Neural crest cell (in vitro differentiated cells): Measurements from ENCODE around the gene ZNF526. TPM values are rescaled to one million over a fixed set of nuclear protein-coding genes. Genes with fewer than 3 reads are reported as not detected.

Source experiments
- DNase-seq: peaks from one replicate; pipeline ENCODE4 v3.0.0; 2021; ENCODE audit warnings: low read depth, mixed read lengths, low spot score
- H3K27ac Mint-ChIP-seq: one replicate; pipeline ENCODE4 v1.8.0; 2021; ENCODE audit warnings: mild to moderate bottlenecking, mixed read lengths; ENCODE audit not compliant: unreplicated experiment
- H3K27me3 Mint-ChIP-seq: 2 replicates; pipeline ENCODE4 v1.8.0; 2021; ENCODE audit warnings: low read depth, mild to moderate bottlenecking, mixed read lengths
- H3K36me3 Mint-ChIP-seq: 2 replicates; pipeline ENCODE4 v1.8.0; 2021; ENCODE audit warnings: low read depth, mild to moderate bottlenecking, mixed read lengths
- H3K4me1 Mint-ChIP-seq: 2 replicates; pipeline ENCODE4 v1.8.0; 2021; ENCODE audit warnings: mixed read lengths
- H3K4me3 Mint-ChIP-seq: one replicate; pipeline ENCODE4 v1.8.0; 2021; ENCODE audit warnings: mild to moderate bottlenecking, mixed read lengths
- H3K9me3 Mint-ChIP-seq: 2 replicates; pipeline ENCODE4 v1.8.0; 2021; ENCODE audit warnings: mixed read lengths
- CTCF ChIP-seq: fragments of 200-600 bp; sonication (generic); conservative IDR thresholded peaks from 2 replicates; pipeline ENCODE4 v1.5.0; 2021; ENCODE audit warnings: antibody characterized with exemption, mild to moderate bottlenecking
- total RNA-seq: library from RNA; stranded (reverse); gene quantifications from 2 replicates; pipeline ENCODE4 v1.2.1, GENCODE V29; 2021

The ZNF526 gene
- total RNA-seq, 1 donor from 2014 or later = 24.2 TPM

- peak overlapping the region; percentile 56 for H3K4me3 Mint-ChIP-seq
- no peak for DNase-seq
- H3K27ac Mint-ChIP-seq = peak overlapping the region; percentile 69
- peaks cover 2% of the 10 kb centered on the region for H3K27me3 Mint-ChIP-seq
- peaks cover 29% of the 10 kb centered on the region for H3K36me3 Mint-ChIP-seq
- no peaks in the 10 kb centered on the region for H3K9me3 Mint-ChIP-seq
- H3K4me1 Mint-ChIP-seq = peaks cover 13% of the 10 kb centered on the region
- TF ChIP-seq CTCF = no peak
Measured at GRCh38 chr19:42233678-42234292, 13.7 kb downstream of the ZNF526 start.

GRCh38 chr19:42234364-42234763, 14.3 kb downstream of the ZNF526 start:
- Mint-ChIP-seq H3K27ac (no peak overlapping the region), H3K27me3 (peaks cover 2% of the 10 kb centered on the region), H3K4me1 (peaks cover 10% of the 10 kb centered on the region), H3K36me3 (peaks cover 27% of the 10 kb centered on the region), H3K9me3 (no peaks in the 10 kb centered on the region), H3K4me3 (peak overlapping the region; percentile 19)
- no peak for TF ChIP-seq CTCF
- no peak for DNase-seq

- H3K4me3 Mint-ChIP-seq = peak overlapping the region; percentile 54
- no peak for DNase-seq
- peaks cover 24% of the 10 kb centered on the region for H3K36me3 Mint-ChIP-seq
- H3K27me3 Mint-ChIP-seq = no peaks in the 10 kb centered on the region
- no peaks in the 10 kb centered on the region for H3K9me3 Mint-ChIP-seq
- H3K4me1 Mint-ChIP-seq = peaks cover 10% of the 10 kb centered on the region
- H3K27ac Mint-ChIP-seq = no peak overlapping the region
- TF ChIP-seq CTCF = no peak
Measured at GRCh38 chr19:42235181-42235580, 15.1 kb downstream of the ZNF526 start.

DNA sequence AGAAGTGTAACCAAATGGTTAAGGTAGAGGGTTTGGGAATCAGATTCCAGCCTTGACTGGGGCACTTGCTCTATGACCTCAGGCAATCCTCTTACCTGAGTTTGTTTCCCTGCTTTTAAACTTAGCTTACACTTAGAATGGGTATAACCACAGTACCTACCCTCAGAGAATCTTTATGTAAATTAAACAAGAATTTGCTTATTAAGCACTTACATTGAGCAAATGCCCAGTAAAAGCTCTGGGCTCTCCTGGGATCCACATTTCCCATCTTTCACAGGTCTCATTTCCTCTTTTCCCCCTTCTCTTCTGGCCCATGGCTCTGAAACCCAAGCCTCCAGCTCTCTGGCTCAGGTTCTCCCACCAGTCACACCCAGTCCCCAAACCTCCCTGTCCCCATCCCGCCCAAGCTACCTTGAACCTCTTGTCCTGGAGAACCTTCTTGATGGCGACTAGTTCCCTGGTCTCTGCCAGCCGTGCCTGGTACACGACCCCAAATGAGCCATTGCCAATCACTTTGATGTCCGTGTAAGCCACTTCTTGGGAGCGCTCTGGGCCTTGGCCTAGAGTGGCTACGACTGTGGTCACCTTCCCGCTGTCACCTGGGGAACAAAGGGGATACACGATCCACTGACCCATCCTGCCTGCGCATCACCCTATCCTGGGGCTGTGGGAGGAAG, 19.6 kb downstream of the ZNF526 start:
- TF ChIP-seq CTCF = no peak
- H3K27me3 Mint-ChIP-seq = peaks cover 10% of the 10 kb centered on the region

DNA sequence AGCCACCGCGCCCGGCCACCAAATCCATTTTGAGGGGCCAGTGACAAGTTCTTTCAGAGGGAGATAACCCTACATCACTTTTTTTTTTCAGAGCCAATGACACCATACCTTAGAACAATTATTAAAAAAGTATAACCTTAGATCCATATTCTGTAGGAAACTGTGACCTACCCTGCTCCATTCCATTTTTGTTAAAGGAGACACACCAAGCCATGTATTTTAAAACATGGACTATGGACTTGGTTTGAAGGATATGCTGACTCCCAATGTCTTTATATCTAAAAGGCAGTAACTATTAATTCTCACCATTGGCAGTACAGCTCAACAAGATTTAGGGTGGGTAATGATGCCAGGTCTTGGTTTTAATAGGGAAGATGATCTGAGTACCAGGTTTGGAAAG, 21.2 kb downstream of the ZNF526 start:
- Mint-ChIP-seq H3K27me3 (peaks cover 16% of the 10 kb centered on the region), H3K4me3 (peak overlapping the region; percentile 92), H3K9me3 (no peaks in the 10 kb centered on the region), H3K27ac (no peak overlapping the region), H3K36me3 (peaks cover 7% of the 10 kb centered on the region), H3K4me1 (peaks cover 54% of the 10 kb centered on the region)
- no peak for TF ChIP-seq CTCF
- DNase-seq = no peak

More for the DNA sequence above, 19.6 kb downstream of the ZNF526 start:
- H3K4me1 Mint-ChIP-seq = peaks cover 40% of the 10 kb centered on the region
- H3K36me3 Mint-ChIP-seq = peaks cover 12% of the 10 kb centered on the region
- no peak for DNase-seq
- H3K27ac Mint-ChIP-seq = peak overlapping the region; percentile 63
- H3K4me3 Mint-ChIP-seq = peak overlapping the region; percentile 92
- H3K9me3 Mint-ChIP-seq = no peaks in the 10 kb centered on the region
